Gastrocnemius medialis (tissue), 4 donors: ENCODE results near the gene A1CF.

ENCODE experiments used
- CTCF ChIP-seq, 5 experiments: fragments of 450-650 bp in 3 of 5; fragments of 200-600 bp in 2 of 5; sonication (generic) in 2 of 5; IDR thresholded peaks in 4 of 5; conservative IDR thresholded peaks in 1 of 5; 1 replicate in 4 of 5; 2 replicates in 1 of 5; pipeline ENCODE4 v1.5.1; 2016 to 2019; ENCODE audit warnings: antibody characterized with exemption in 5 of 5, mild to moderate bottlenecking in 3 of 5, moderate library complexity in 3 of 5
- POLR2A ChIP-seq, 2 donors: fragments of 450-650 bp; IDR thresholded peaks; one replicate each; pipeline ENCODE4 v1.6.1; 2017; ENCODE audit warnings: antibody characterized with exemption in 2 of 2, mild to moderate bottlenecking in 2 of 2, moderate library complexity in 2 of 2

GRCh38 chr10:50855015-50855414, 30.4 kb downstream of the A1CF start:
- TF ChIP-seq CTCF (IDR thresholded peaks at IDR 0.05 in 4 of 5, conservative IDR thresholded peaks at IDR 0.05 in 1 of 5) = no peak
- no peak for TF ChIP-seq POLR2A (IDR thresholded peaks at IDR 0.05)
